Right lobe of liver (tissue), 6 donors: ENCODE results near the gene HERC4. TPM values are rescaled to one million over a fixed set of nuclear protein-coding genes. Genes with fewer than 3 reads are reported as not detected.

ENCODE experiments used
- ATAC-seq, 4 donors: fragments of 200-7000 bp; cut with Tn5 transposase; one replicate each; pipeline ENCODE4 v1.9.1; 2020; ENCODE audit warnings: mild to moderate bottlenecking in 4 of 4, moderate library complexity in 4 of 4
- DNase-seq, 3 donors: peaks; one replicate each; pipeline ENCODE4 v3.0.0-alpha.2; 2020
- H3K27ac ChIP-seq, 3 donors: fragments of 200-600 bp; one replicate each; pipeline ENCODE4 v1.8.0; 2022
- H3K27me3 ChIP-seq, 2 donors: fragments of 200-600 bp; one replicate each; pipeline ENCODE4 v1.8.0; 2022
- H3K36me3 ChIP-seq, 4 donors: fragments of 200-600 bp; sonication (generic) in 1 of 4; one replicate each; pipeline versions ENCODE4 v1.5.1 to v1.8.0; 2017 to 2022; ENCODE audit warnings: control low read depth in 1 of 4
- H3K4me1 ChIP-seq, 4 donors: fragments of 200-600 bp; sonication (generic) in 1 of 4; one replicate each; pipeline versions ENCODE4 v1.5.1 to v1.8.0; 2017 to 2022; ENCODE audit warnings: control low read depth in 1 of 4
- H3K4me3 ChIP-seq, 3 donors: fragments of 200-600 bp; one replicate each; pipeline ENCODE4 v1.8.0; 2022
- H3K9me3 ChIP-seq, 4 donors: fragments of 200-600 bp; sonication (generic) in 1 of 4; one replicate each; pipeline versions ENCODE4 v1.5.1 to v1.8.0; 2017 to 2022; ENCODE audit warnings: control low read depth in 1 of 4
- POLR2A ChIP-seq: fragments of 450-650 bp; IDR thresholded peaks from one replicate; pipeline ENCODE4 v1.6.1; 2017; ENCODE audit warnings: antibody characterized with exemption, mild to moderate bottlenecking
- WGBS: methylation state at CpG from one replicate; pipeline ENCODE4 v1.1.6; 2018; ENCODE audit warnings: low coverage, low lambda C conversion rate; ENCODE audit not compliant: insufficient coverage; ENCODE audit errors: missing lambda C conversion rate; 5-methylcytosine and 5-hydroxymethylcytosine counted together
- intact Hi-C, 2 donors: fragments of 100-400 bp; cut with DNase I; formaldehyde crosslinking; loops; one replicate each; pipeline versions ENCODE4 v1.11.2 to v1.14.1; 2022
- total RNA-seq, 6 experiments: library from RNA; depleted of rRNA in 2 of 6; stranded (reverse); fragments of >200 nt in 2 of 6; fragmentation: NEBNext Ultra II Directional in 3 of 6; extraction: Animal tissue kit (Norgen Biotek cat#: 25700) in 3 of 6; gene quantifications; one replicate each; pipeline versions ENCODE4 v1.1.0 to v1.2.4, GENCODE V29; 2016 to 2023
- TF ChIP-seq, protein P1 (sequence below), 4 donors: fragments of 200-600 bp in 3 of 4; fragments of 450-650 bp in 1 of 4; IDR thresholded peaks; one replicate each; pipeline versions ENCODE4 v1.5.1 to v1.8.0; 2016 to 2022; ENCODE audit warnings: antibody characterized with exemption in 4 of 4, mild to moderate bottlenecking in 2 of 4
- donor health status: DM: no; HTN: yes; CAD: no.
- donor health status: DM: no; HTN: no; CAD: no.
- donor health status: DM: no; HTN: no; CAD: no.
- donor health status: DM: no; HTN: yes; CAD: no.
- donor health status: DM: no; HTN: yes; CAD: no.

HERC4 gene
- total RNA-seq, 6 experiments from 2014 or later = 17.6 to 32.2 (median 26.9) TPM

DNA sequence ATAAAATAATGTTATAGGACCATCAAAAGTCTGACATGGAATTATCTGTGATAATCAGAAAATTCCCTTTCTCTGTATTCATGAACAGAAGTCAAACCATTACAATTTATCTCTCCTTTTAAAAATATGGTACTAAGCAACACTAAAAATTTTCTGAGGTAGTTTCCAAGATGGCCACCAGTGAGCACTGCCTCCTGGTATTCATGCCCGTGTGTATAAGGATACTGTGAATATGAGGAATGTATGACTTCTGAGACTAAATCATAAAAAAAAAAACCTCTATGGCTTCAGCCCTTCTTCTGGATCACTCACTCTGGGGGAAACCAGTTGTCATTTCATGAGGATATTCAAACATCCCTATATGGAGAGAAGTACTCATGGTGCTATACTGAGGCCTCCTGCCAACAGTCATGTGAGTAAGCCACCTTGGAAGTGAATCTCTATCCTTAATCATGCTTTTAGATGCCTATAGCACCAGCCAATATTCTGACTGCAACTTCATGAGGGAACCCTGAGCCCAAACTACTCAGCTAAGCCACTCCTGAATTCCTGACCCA lies 149.6 kb downstream of the HERC4 start:
- 100% methylated on average over 1 of the region's 1 CpG for WGBS
- peaks cover 0 to 12% (median 7%) of the 10 kb centered on the region in 4 donors for H3K4me1 ChIP-seq
- H3K9me3 ChIP-seq = no peaks in the 10 kb centered on the region
- ATAC-seq = no peak
- no peaks in the 10 kb centered on the region for H3K27me3 ChIP-seq
- H3K36me3 ChIP-seq = peaks cover 0 to 29% (median 0%) of the 10 kb centered on the region in 4 donors
- intact Hi-C loops = no loop called here
- no peak for DNase-seq
- TF ChIP-seq, protein P1, sequence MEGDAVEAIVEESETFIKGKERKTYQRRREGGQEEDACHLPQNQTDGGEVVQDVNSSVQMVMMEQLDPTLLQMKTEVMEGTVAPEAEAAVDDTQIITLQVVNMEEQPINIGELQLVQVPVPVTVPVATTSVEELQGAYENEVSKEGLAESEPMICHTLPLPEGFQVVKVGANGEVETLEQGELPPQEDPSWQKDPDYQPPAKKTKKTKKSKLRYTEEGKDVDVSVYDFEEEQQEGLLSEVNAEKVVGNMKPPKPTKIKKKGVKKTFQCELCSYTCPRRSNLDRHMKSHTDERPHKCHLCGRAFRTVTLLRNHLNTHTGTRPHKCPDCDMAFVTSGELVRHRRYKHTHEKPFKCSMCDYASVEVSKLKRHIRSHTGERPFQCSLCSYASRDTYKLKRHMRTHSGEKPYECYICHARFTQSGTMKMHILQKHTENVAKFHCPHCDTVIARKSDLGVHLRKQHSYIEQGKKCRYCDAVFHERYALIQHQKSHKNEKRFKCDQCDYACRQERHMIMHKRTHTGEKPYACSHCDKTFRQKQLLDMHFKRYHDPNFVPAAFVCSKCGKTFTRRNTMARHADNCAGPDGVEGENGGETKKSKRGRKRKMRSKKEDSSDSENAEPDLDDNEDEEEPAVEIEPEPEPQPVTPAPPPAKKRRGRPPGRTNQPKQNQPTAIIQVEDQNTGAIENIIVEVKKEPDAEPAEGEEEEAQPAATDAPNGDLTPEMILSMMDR (IDR thresholded peaks at IDR 0.05) = no peak
- no peak for TF ChIP-seq POLR2A
- H3K27ac ChIP-seq = no peak overlapping the region
- H3K4me3 ChIP-seq = no peak overlapping the region

DNA sequence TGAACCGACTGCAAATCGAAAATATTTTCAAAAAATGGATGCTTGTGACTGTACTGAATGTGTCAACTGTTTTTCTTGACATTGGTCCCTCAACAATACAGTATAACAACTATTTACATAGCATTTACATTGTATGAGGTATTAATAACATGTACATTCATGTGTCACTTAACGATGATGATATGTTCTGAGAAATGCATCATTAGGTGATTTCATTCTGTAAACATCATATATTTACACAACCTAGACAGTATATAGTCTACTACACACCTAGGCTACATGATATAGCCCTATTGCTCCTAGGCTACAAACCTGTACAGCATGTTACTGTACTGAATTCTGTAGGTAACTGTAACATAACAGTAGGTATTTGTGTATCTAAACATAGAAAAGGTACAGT lies 150.9 kb downstream of the HERC4 start:
- H3K27me3 ChIP-seq = no peaks in the 10 kb centered on the region
- no peak overlapping the region for H3K27ac ChIP-seq
- H3K4me3 ChIP-seq = no peak overlapping the region
- no peak for DNase-seq
- H3K4me1 ChIP-seq = peaks cover 0 to 20% (median 10%) of the 10 kb centered on the region in 4 donors
- no peak for ATAC-seq
- TF ChIP-seq POLR2A = no peak
- TF ChIP-seq, protein P1 (IDR thresholded peaks at IDR 0.05) = no peak
- no peaks in the 10 kb centered on the region for H3K9me3 ChIP-seq
- intact Hi-C loops = no loop called here
- H3K36me3 ChIP-seq = peaks cover 0 to 24% (median 0%) of the 10 kb centered on the region in 4 donors
- WGBS = 89% methylated on average over 3 of the region's 3 CpGs

- Histone ChIP-seq H3K4me3 (no peak overlapping the region), H3K27me3 (no peaks in the 10 kb centered on the region), H3K36me3 (peaks cover 0 to 24% (median 0%) of the 10 kb centered on the region in 4 donors), H3K4me1 (peaks cover 0 to 20% (median 10%) of the 10 kb centered on the region in 4 donors), H3K27ac (no peak overlapping the region), H3K9me3 (no peaks in the 10 kb centered on the region)
- intact Hi-C loops = no loop called here
- DNase-seq (no peak), ATAC-seq (no peak)
- WGBS = 93% methylated on average over 5 of the region's 5 CpGs
- TF ChIP-seq, protein P1 (IDR thresholded peaks at IDR 0.05) = no peak
- TF ChIP-seq POLR2A = no peak
Observed at GRCh38 chr10:67923551-67923950, 151.5 kb downstream of the HERC4 start.

DNA sequence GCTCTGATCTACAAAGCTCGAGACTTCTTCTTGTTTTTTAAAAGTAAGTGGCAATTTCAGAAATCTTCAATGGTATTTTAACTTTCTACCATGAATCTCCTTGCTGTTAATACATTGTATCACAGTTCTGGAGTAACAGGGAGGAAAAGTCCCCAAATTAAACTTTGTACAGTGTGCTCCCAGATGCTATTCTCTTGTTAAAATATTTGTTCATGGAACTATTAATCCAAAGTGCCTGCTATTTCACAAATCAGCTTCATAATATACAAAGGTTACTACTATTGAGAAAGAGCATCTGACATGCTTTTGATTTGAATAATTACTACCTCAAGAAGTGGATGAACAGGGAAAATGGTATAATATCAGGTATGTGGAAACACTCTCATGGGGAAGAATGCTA lies 154.0 kb downstream of the HERC4 start:
- no peak overlapping the region for H3K4me3 ChIP-seq
- WGBS = 59% methylated on average over 1 of the region's 1 CpG
- peaks cover 0 to 21% (median 0%) of the 10 kb centered on the region in 4 donors for H3K36me3 ChIP-seq
- no peak for DNase-seq
- peak; percentile 80 to 85 (median 81) for ATAC-seq
- H3K9me3 ChIP-seq = no peaks in the 10 kb centered on the region
- no peaks in the 10 kb centered on the region for H3K27me3 ChIP-seq
- peaks cover 0 to 38% (median 13%) of the 10 kb centered on the region in 4 donors for H3K4me1 ChIP-seq
- intact Hi-C loops = no loop called here
- no peak overlapping the region for H3K27ac ChIP-seq
- TF ChIP-seq POLR2A = no peak
- TF ChIP-seq, protein P1 (IDR thresholded peaks at IDR 0.05) = no peak
